NT2/D1 (cell line): ENCODE measurements around the gene FADD.

Experiments used
- SUZ12 ChIP-seq: IDR thresholded peaks from 2 replicates; pipeline ENCODE4 v1.6.1; 2011; ENCODE audit not compliant: insufficient read length, insufficient read depth; ENCODE audit errors: extremely low read depth
- YY1 ChIP-seq: IDR thresholded peaks from 2 replicates; pipeline ENCODE4 v1.6.1; 2011; ENCODE audit not compliant: insufficient read length, insufficient read depth
- ZNF274 ChIP-seq: IDR thresholded peaks from 2 replicates; pipeline ENCODE4 v1.6.1; 2011; ENCODE audit warnings: mild to moderate bottlenecking, low read depth, low read length

DNA sequence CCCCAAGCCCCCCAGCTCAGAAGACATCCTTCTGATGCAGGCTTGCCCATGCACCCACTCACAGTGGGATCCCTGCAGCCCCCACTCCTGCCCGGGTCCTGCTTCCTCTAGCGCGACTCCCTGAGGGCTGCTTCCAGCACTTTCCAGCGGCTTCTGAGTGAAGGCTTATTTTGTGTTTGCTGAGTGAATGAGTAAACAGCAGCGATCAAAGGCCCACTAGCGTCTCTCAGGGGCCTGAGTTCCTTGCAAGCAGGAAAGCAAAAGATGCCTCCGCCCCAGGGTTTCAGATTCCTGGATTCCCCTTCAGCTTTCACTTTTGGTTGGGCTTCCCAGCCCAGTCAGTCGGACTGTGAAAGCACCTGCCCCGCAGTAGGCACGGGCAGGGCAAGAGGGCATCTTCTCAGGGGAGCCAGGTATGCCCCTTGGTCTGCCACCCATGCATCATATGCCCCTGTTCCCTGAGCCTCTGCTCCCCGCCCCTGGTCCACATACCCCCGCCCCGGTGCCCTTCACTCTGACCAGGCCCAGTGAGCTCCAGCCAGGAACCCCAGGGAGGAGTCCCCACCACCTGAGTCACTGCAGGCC lies 9.2 kb downstream of the FADD start:
- TF ChIP-seq SUZ12 = no peak
- no peak for TF ChIP-seq ZNF274
- no peak for TF ChIP-seq YY1
